GM23248 (cell line): ENCODE results near the gene VMA21. TPM values are rescaled to one million over a fixed set of nuclear protein-coding genes. Genes with fewer than 3 reads are reported as not detected.

ENCODE experiments used
- DNase-seq: peaks from one replicate; pipeline ENCODE4 v3.0.0-alpha.2; 2015
- H2AFZ ChIP-seq: fragments of 200-600 bp; sonication (generic); 2 replicates; pipeline ENCODE4 v1.6.1; 2016; ENCODE audit warnings: antibody characterized with exemption
- H3F3A ChIP-seq: fragments of 200-600 bp; sonication (generic); 2 replicates; pipeline ENCODE4 v1.6.1; 2016; ENCODE audit warnings: mild to moderate bottlenecking, antibody characterized with exemption, mixed run types; ENCODE audit not compliant: insufficient read depth
- H3K27ac ChIP-seq: fragments of 200-600 bp; sonication (generic); 2 replicates; pipeline ENCODE4 v1.5.1; 2016; ENCODE audit warnings: mild to moderate bottlenecking
- H3K27me3 ChIP-seq: fragments of 200-600 bp; sonication (generic); replicated peaks from 2 replicates; pipeline ENCODE4 v1.6.1; 2016; ENCODE audit warnings: mild to moderate bottlenecking; ENCODE audit not compliant: insufficient read depth
- H3K36me3 ChIP-seq: fragments of 200-600 bp; sonication (generic); 2 replicates; pipeline ENCODE4 v1.6.1; 2016; ENCODE audit warnings: low read depth, mild to moderate bottlenecking
- H3K4me1 ChIP-seq: fragments of 200-600 bp; sonication (generic); 2 replicates; pipeline ENCODE4 v1.6.1; 2016; ENCODE audit warnings: mild to moderate bottlenecking; ENCODE audit not compliant: insufficient read depth
- H3K4me2 ChIP-seq: fragments of 200-600 bp; sonication (generic); one replicate; pipeline ENCODE4 v1.6.1; 2016; ENCODE audit warnings: mild to moderate bottlenecking; ENCODE audit not compliant: unreplicated experiment
- H3K4me3 ChIP-seq: fragments of 200-600 bp; sonication (generic); 2 replicates; pipeline ENCODE4 v1.5.1; 2016; ENCODE audit warnings: mild to moderate bottlenecking
- H3K79me2 ChIP-seq: fragments of 200-600 bp; sonication (generic); 2 replicates; pipeline ENCODE4 v1.6.1; 2016; ENCODE audit warnings: mild to moderate bottlenecking; ENCODE audit not compliant: insufficient read depth
- H3K9ac ChIP-seq: fragments of 200-600 bp; sonication (generic); 2 replicates; pipeline ENCODE4 v1.6.1; 2016; ENCODE audit warnings: mild to moderate bottlenecking
- H3K9me2 ChIP-seq: fragments of 200-600 bp; sonication (generic); 2 replicates; pipeline ENCODE4 v1.6.1; 2016; ENCODE audit warnings: mixed run types, mild to moderate bottlenecking, moderate library complexity; ENCODE audit not compliant: insufficient read depth
- H3K9me3 ChIP-seq: fragments of 200-600 bp; sonication (generic); one replicate; pipeline ENCODE4 v1.6.1; 2017; ENCODE audit warnings: low read depth
- H4K20me1 ChIP-seq: fragments of 200-600 bp; sonication (generic); 2 replicates; pipeline ENCODE4 v1.6.0; 2016; ENCODE audit not compliant: insufficient read depth
- EZH2 ChIP-seq: fragments of 200-600 bp; sonication (generic); IDR thresholded peaks from 2 replicates; pipeline ENCODE4 v1.6.1; 2018; ENCODE audit warnings: antibody characterized with exemption, mild to moderate bottlenecking; ENCODE audit not compliant: insufficient read depth, poor library complexity, severe bottlenecking
- EZH2phosphoT487 ChIP-seq: fragments of 200-600 bp; sonication (generic); IDR thresholded peaks from 2 replicates; pipeline ENCODE4 v1.6.1; 2018; ENCODE audit warnings: antibody characterized with exemption, moderate library complexity, mild to moderate bottlenecking, low read depth; ENCODE audit not compliant: insufficient read depth
- WGBS, 2 experiments: methylation state at CpG; one replicate each; pipeline ENCODE4 v1.1.6; 2015 to 2017; ENCODE audit warnings: low lambda C conversion rate in 2 of 2, low coverage in 1 of 2; ENCODE audit errors: missing lambda C conversion rate in 2 of 2; 5-methylcytosine and 5-hydroxymethylcytosine counted together
- in situ Hi-C: fragments of 300-500 bp; cut with MboI; formaldehyde crosslinking; loops from 2 replicates; pipeline ENCODE4 v1.15.0; 2020
- polyA plus RNA-seq: library from polyadenylated mRNA; unstranded; fragments of >200 nt; fragmentation: Nextera tagmentation; extraction: Ambion mirVana; gene quantifications from 2 replicates; pipeline ENCODE4 v1.2.1, GENCODE V29; 2016
- total RNA-seq: library from RNA; depleted of rRNA; stranded (reverse); fragments of >200 nt; shearing (Covaris generic); gene quantifications from 2 replicates; pipeline ENCODE4 v1.2.3, GENCODE V29; 2014; rRNA removed

VMA21 gene, protein sequence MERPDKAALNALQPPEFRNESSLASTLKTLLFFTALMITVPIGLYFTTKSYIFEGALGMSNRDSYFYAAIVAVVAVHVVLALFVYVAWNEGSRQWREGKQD
- total RNA-seq (65.6 and 65.9 TPM in 2 replicates), polyA plus RNA-seq (33.6 and 36.7 TPM in 2 replicates)

DNA sequence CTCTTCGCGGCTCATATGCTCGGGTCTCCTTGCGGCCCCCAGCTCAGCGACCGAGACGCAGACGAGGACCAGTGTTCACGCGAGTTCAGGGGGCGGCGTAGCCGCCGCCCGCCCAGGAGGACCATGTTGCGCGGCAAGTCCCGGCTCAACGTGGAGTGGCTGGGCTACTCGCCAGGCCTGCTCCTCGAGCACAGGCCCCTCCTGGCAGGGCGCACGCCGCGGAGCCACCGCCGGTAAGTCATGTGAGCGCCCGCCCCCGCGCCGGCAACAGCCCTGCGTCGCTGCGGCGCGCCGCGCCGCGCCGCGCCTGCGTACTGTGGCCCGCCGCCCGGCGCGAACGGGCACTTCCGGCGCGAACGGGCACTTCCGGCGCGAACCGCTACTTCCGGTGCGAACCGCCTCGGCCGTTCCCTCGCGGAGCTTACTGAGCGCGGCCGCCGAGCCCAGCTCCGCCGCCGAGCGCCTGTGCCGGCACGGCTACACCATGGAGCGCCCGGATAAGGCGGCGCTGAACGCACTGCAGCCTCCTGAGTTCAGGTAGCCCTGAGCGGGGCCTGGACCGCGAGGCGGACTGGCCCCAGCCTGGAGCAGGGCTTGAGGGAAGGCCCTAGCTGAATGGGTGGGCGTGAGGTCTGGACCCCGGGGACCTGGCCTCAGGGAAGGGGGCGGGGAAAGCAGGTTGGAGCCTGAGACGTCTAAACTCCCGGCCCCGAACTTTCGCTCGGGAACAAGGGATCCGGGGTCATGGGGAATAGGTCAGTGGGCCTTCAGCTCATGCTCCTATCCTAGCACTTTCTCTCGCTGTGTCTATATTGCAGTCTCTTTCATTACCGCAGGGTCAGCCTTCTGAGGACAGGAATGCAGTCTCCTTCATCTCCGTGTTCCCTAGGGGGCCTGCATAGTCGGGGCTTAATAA is at the start of gene VMA21:
Gene VMA21 (plus strand): TSS at position 382 of the 916 bp plus-strand sequence. CDS start 103 bp downstream, at position 485.
- TF ChIP-seq EZH2phosphoT487 = no peak
- TF ChIP-seq EZH2 = no peak
- Histone ChIP-seq H3K9me3 (no peaks in the 10 kb centered on the region), H4K20me1 (no peaks in the 10 kb centered on the region), H3K4me1 (peaks cover 21% of the 10 kb centered on the region), H3K79me2 (peaks cover 50% of the 10 kb centered on the region), H3K9ac (peak within 1 kb of the TSS; percentile 95), H3K9me2 (no peaks in the 10 kb centered on the region), H3F3A (peaks cover 6% of the 10 kb centered on the region; the same call in 1 of the 2 replicates), H3K36me3 (no peaks in the 10 kb centered on the region), H3K4me2 (peak within 1 kb of the TSS; percentile 90), H3K27ac (peak within 1 kb of the TSS; percentile 98), H2AFZ (peak within 1 kb of the TSS; percentile 93), H3K27me3 (no peaks in the 10 kb centered on the region), H3K4me3 (peak within 1 kb of the TSS; percentile 95)
- peak; percentile 91 for DNase-seq
- in situ Hi-C loops = no loop called here
- 0 to 1% methylated on average over 43 of the region's 97 CpGs for WGBS, 2 experiments

DNA sequence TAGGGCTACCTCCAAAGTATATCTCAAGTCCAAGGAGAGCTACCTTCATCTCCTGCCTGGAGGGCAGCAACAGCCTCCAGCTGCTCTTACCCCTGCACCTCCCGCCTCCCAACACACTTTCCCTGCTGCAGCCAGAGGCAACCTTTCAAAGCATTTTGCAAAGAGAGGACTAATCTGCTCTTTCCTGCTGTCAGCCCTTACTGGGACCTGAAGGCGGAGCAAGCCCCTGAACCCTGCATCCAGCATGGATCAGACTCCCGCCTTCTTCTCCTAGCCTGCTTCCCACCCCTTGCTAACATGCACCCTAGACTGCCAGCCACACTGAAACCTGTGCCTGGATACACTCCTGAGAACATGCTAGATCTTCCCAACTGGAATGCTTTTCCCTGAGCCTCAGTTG is 37.7 kb upstream of the VMA21 start:
- no peaks in the 10 kb centered on the region for H4K20me1 ChIP-seq
- WGBS, 2 experiments = 55 to 77% methylated on average over 2 to 3 of the region's 3 CpGs
- H3K27me3 ChIP-seq = no peaks in the 10 kb centered on the region
- no peak overlapping the region for H3K27ac ChIP-seq
- no peak overlapping the region for H3K4me3 ChIP-seq
- H3K36me3 ChIP-seq = no peaks in the 10 kb centered on the region
- TF ChIP-seq EZH2phosphoT487 (no peak), EZH2 (no peak)
- in situ Hi-C loops = no loop called here
- H3F3A ChIP-seq = no peaks in the 10 kb centered on the region
- H3K4me1 ChIP-seq = no peaks in the 10 kb centered on the region
- no peaks in the 10 kb centered on the region for H3K9me2 ChIP-seq
- no peaks in the 10 kb centered on the region for H3K9me3 ChIP-seq
- no peak for DNase-seq
- no peaks in the 10 kb centered on the region for H3K79me2 ChIP-seq
- no peak overlapping the region for H3K9ac ChIP-seq
- H2AFZ ChIP-seq = no peak overlapping the region
- no peak overlapping the region for H3K4me2 ChIP-seq

DNA sequence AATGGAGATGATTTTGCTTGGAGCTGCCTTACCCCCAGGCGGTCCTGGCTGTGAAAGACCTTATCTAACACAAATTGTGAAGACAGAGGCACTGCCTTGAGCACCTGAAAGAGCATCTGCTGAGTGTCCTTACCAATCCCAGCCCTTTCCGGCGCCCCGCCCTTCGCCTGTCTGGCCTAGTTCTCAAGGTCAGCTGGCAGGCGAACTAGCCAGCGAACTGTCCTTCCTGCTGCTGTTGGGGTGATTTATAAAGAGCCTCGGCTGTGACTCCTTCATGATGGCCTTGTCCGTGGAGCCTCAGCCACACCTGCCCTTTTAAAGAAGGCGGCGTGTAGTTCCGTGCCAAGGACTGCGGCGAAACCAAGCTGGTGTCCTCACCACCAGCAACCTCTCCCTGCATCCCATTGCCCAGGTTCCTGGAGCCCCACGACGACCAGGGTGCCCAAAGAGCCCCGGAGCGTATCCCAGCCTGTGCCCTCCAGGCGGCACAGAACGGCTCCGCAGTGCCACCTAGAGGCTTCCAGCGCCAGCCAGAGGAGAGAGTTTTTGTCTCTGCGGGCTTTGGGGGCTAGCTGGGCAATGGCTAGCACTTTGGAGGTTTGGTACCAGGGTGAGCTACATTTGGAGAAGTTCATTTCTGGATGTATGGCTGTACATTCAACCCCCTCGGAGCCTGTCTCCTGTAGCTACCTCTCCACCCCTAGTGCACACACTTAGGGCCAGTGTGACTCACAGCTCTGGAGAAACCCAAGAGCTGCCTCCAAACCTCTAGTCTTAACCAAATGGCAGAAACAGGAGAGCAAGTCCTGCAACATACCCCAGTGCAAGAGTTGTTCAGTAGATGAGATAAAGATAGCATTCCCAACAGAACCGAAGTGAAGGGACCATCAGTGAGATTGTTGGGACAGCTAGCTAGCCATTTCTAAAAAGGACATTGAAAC is 36.8 kb upstream of the VMA21 start:
- in situ Hi-C loops = no loop called here
- H3K36me3 ChIP-seq = no peaks in the 10 kb centered on the region
- no peaks in the 10 kb centered on the region for H3K79me2 ChIP-seq
- no peak overlapping the region for H2AFZ ChIP-seq
- H3K4me2 ChIP-seq = no peak overlapping the region
- no peaks in the 10 kb centered on the region for H3K27me3 ChIP-seq
- H3K9ac ChIP-seq = no peak overlapping the region
- no peak overlapping the region for H3K27ac ChIP-seq
- TF ChIP-seq EZH2phosphoT487 = no peak
- TF ChIP-seq EZH2 = no peak
- no peaks in the 10 kb centered on the region for H3K9me2 ChIP-seq
- WGBS, 2 experiments = 8 to 11% methylated on average over 13 to 21 of the region's 25 CpGs
- H3K4me3 ChIP-seq = no peak overlapping the region
- H3K9me3 ChIP-seq = no peaks in the 10 kb centered on the region
- no peaks in the 10 kb centered on the region for H3K4me1 ChIP-seq
- no peaks in the 10 kb centered on the region for H4K20me1 ChIP-seq
- H3F3A ChIP-seq = no peaks in the 10 kb centered on the region
- DNase-seq = peak; percentile 44

DNA sequence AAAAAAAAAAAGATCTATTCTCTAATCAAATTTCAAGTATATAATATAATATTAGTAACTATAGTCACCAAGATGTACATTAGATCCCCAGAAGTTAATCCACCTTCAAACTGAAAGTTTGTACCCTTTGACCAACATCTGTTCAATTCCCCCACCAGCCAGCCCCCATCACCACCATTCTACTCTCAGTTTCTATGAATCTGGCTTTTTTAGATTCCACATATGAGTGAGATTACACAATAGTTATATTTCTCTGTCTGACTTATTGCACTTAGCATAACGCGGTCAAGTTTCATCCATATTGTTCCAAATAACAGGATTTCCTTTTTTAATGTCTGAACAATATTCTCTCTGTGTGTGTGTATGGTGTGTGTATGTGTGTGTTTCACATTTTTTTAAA is 33.7 kb upstream of the VMA21 start:
- Histone ChIP-seq H3K27ac (no peak overlapping the region), H3K27me3 (no peaks in the 10 kb centered on the region), H3K4me3 (no peak overlapping the region), H3K4me1 (no peaks in the 10 kb centered on the region), H3K9me2 (no peaks in the 10 kb centered on the region), H3K9me3 (no peaks in the 10 kb centered on the region), H3K4me2 (no peak overlapping the region), H3K36me3 (no peaks in the 10 kb centered on the region), H3K9ac (no peak overlapping the region), H3K79me2 (no peaks in the 10 kb centered on the region), H4K20me1 (no peaks in the 10 kb centered on the region), H3F3A (no peaks in the 10 kb centered on the region), H2AFZ (no peak overlapping the region)
- no peak for DNase-seq
- no peak for TF ChIP-seq EZH2
- no peak for TF ChIP-seq EZH2phosphoT487
- in situ Hi-C loops = no loop called here
- WGBS, 2 experiments = 38 to 50% methylated on average over 2 of the region's 2 CpGs
